RPMI8226 (cell line): ENCODE measurements around the gene SLC6A5.
A peak's percentile ranks its signal among the peaks of the same experiment; 100 is the strongest.

Source experiments
- DNase-seq: peaks from one replicate; pipeline ENCODE4 v3.0.0-alpha.2; 2015

The SLC6A5 gene

GRCh38 chr11:20671856-20672546 lies 72.6 kb downstream of the SLC6A5 start:
- peak; percentile 21 for DNase-seq

GRCh38 chr11:20672575-20672974 lies 73.2 kb downstream of the SLC6A5 start:
- DNase-seq = peak; percentile 5

- DNase-seq = no peak
Observed at GRCh38 chr11:20676658-20677057, 77.2 kb downstream of the SLC6A5 start.

GRCh38 chr11:20688761-20689160 lies 89.4 kb downstream of the SLC6A5 start:
- DNase-seq = no peak

- DNase-seq = no peak
Observed at GRCh38 chr11:20707876-20708275, 108.5 kb downstream of the SLC6A5 start.
